B cell (primary cell): ENCODE measurements around the gene RASL10A. TPM values are rescaled to one million over a fixed set of nuclear protein-coding genes. Genes with fewer than 3 reads are reported as not detected.

Experiments
- ATAC-seq: fragments of 200-7000 bp; cut with Tn5 transposase; one replicate; pipeline ENCODE4 v1.10.0; 2021; ENCODE audit warnings: low read depth, mild to moderate bottlenecking, moderate number of reproducible peaks, moderate library complexity
- CTCF ChIA-PET: fragments of 350-600 bp; sonication (Branson Sonifier 250); formaldehyde crosslinking; loops from one replicate; lab custom pipeline; 2021; ENCODE audit warnings: antibody characterized with exemption, inconsistent platforms; lab: Charles Lee
- POLR2A ChIA-PET: fragments of 350-600 bp; sonication (Branson Sonifier 250); formaldehyde crosslinking; loops from one replicate; lab custom pipeline; 2021; ENCODE audit warnings: antibody characterized with exemption; lab: Charles Lee
- DNase-seq: peaks from one replicate; pipeline ENCODE4 v3.0.0; 2013
- H2AFZ ChIP-seq: 2 replicates; pipeline ENCODE4 v1.6.1; 2012; ENCODE audit warnings: mild to moderate bottlenecking, low read depth, low read length; ENCODE audit not compliant: insufficient read depth, poor library complexity, severe bottlenecking
- H3K27ac ChIP-seq, 2 donors: 1 replicate in 1 of 2; 2 replicates in 1 of 2; pipeline ENCODE4 v1.5.1; 2012 to 2013; ENCODE audit warnings: low read length in 2 of 2, mild to moderate bottlenecking in 2 of 2, moderate library complexity in 1 of 2
- H3K27me3 ChIP-seq, 4 experiments: fragments of 200-600 bp in 1 of 4; sonication (generic) in 1 of 4; replicated peaks in 1 of 4; 1 replicate in 2 of 4; 2 replicates in 2 of 4; pipeline versions ENCODE4 v1.6.1 to v1.7.0; 2013 to 2016; ENCODE audit warnings: low read length in 3 of 4, mild to moderate bottlenecking in 2 of 4, mixed read lengths in 1 of 4, moderate library complexity in 1 of 4; ENCODE audit not compliant: insufficient read depth in 4 of 4, control insufficient read depth in 3 of 4; ENCODE audit errors: control extremely low read depth in 1 of 4
- H3K36me3 ChIP-seq, 2 experiments: replicated peaks in 1 of 2; 1 replicate in 1 of 2; 2 replicates in 1 of 2; pipeline versions ENCODE4 v1.6.1 to v1.7.1; 2013; ENCODE audit warnings: low read length in 1 of 2; ENCODE audit not compliant: insufficient read depth in 2 of 2, control insufficient read depth in 1 of 2; ENCODE audit errors: control extremely low read depth in 1 of 2, extremely low read depth in 1 of 2
- H3K4me1 ChIP-seq, 2 donors: fragments of 200-600 bp in 1 of 2; sonication (generic) in 1 of 2; 1 replicate in 1 of 2; 2 replicates in 1 of 2; pipeline versions ENCODE4 v1.5.1 to v1.6.1; 2013 to 2017; ENCODE audit warnings: low read length in 2 of 2; ENCODE audit not compliant: control insufficient read depth in 2 of 2, insufficient read depth in 2 of 2
- H3K4me2 ChIP-seq: replicated peaks from 2 replicates; pipeline ENCODE3; 2012; ENCODE audit warnings: mild to moderate bottlenecking, low read depth, low read length; ENCODE audit not compliant: poor library complexity, severe bottlenecking
- H3K4me3 ChIP-seq, 5 experiments: fragments of 200-600 bp in 1 of 5; sonication (generic) in 1 of 5; 1 replicate in 3 of 5; 2 replicates in 2 of 5; pipeline versions ENCODE4 v1.5.1 to v1.7.0; 2011 to 2016; ENCODE audit warnings: low read length in 4 of 5, mild to moderate bottlenecking in 4 of 5, low read depth in 2 of 5, control low read depth in 1 of 5, moderate library complexity in 1 of 5; ENCODE audit not compliant: insufficient read depth in 1 of 5; ENCODE audit errors: control extremely low read depth in 1 of 5, extremely low read depth in 1 of 5
- H3K79me2 ChIP-seq: fragments of 200-600 bp; sonication (generic); one replicate; pipeline ENCODE4 v1.6.0; 2016; ENCODE audit warnings: low read length; ENCODE audit not compliant: control insufficient read depth, insufficient read depth
- H3K9ac ChIP-seq: fragments of 200-600 bp; sonication (generic); 2 replicates; pipeline ENCODE4 v1.6.1; 2017; ENCODE audit warnings: mild to moderate bottlenecking, low read length, moderate library complexity
- H3K9me3 ChIP-seq, 3 donors: one replicate each; pipeline versions ENCODE4 v1.6.1 to v1.7.1; 2013; ENCODE audit warnings: low read length in 2 of 3; ENCODE audit not compliant: control insufficient read depth in 2 of 3, insufficient read depth in 1 of 3; ENCODE audit errors: control extremely low read depth in 1 of 3
- H4K20me1 ChIP-seq: 2 replicates; pipeline ENCODE4 v1.6.0; 2012; ENCODE audit warnings: mild to moderate bottlenecking, low read length; ENCODE audit not compliant: insufficient read depth, control insufficient read depth, poor library complexity, severe bottlenecking
- H3K27ac Mint-ChIP-seq: one replicate; pipeline ENCODE4 v1.8.0; 2021; ENCODE audit warnings: mixed read lengths
- H3K27me3 Mint-ChIP-seq: one replicate; pipeline ENCODE4 v1.8.0; 2021; ENCODE audit warnings: mixed read lengths
- H3K4me1 Mint-ChIP-seq: one replicate; pipeline ENCODE4 v1.8.0; 2021; ENCODE audit warnings: mixed read lengths
- H3K4me3 Mint-ChIP-seq: one replicate; pipeline ENCODE4 v1.8.0; 2021; ENCODE audit warnings: mixed read lengths
- H3K9me3 Mint-ChIP-seq: one replicate; pipeline ENCODE4 v1.8.0; 2022; ENCODE audit warnings: mixed read lengths; ENCODE audit not compliant: insufficient read depth
- CTCF ChIP-seq: fragments of 200-600 bp; IDR thresholded peaks from one replicate; pipeline ENCODE4 v1.8.0; 2022; ENCODE audit warnings: antibody characterized with exemption, mild to moderate bottlenecking
- EZH2 ChIP-seq: IDR thresholded peaks from 2 replicates; pipeline ENCODE4 v1.6.1; 2012; ENCODE audit warnings: borderline replicate concordance, low read depth, mild to moderate bottlenecking, moderate library complexity, low read length; ENCODE audit not compliant: insufficient read depth, poor library complexity, severe bottlenecking
- WGBS: methylation state at CpG from one replicate; pipeline ENCODE4 v1.1.5; 2013; ENCODE audit warnings: missing lambda C conversion rate; ENCODE audit not compliant: insufficient coverage; 5-methylcytosine and 5-hydroxymethylcytosine counted together
- intact Hi-C: fragments of 100-400 bp; cut with micrococcal nuclease; formaldehyde crosslinking; loops from one replicate; pipeline ENCODE4 v1.10.0; 2022
- polyA plus RNA-seq: library from polyadenylated mRNA; depleted of rRNA; stranded (reverse); fragments of >200 nt; gene quantifications from 2 replicates; pipeline ENCODE4 v1.2.3, GENCODE V29; 2012
- total RNA-seq, 2 donors: library from RNA; stranded (reverse); fragments of 120-200 nt in 1 of 2; gene quantifications; 1 replicate in 1 of 2; 2 replicates in 1 of 2; pipeline versions ENCODE4 v1.2.3 to v1.2.4, GENCODE V29; 2013 to 2022

RASL10A gene
- total and polyA plus RNA-seq, 2 donors (not counting 1 experiment from before 2014, with no cell fraction given): 2.8 to 4.7 TPM

GRCh38 chr22:29265305-29265704 is 50.2 kb downstream of the RASL10A start:
- TF ChIP-seq CTCF (no peak), EZH2 (no peak)
- POLR2A ChIA-PET: no interaction called here
- WGBS: 98% methylated on average over 5 of the region's 7 CpGs
- Mint-ChIP-seq H3K4me3 (no peak overlapping the region), H3K9me3 (no peaks in the 10 kb centered on the region), H3K27me3 (no peaks in the 10 kb centered on the region), H3K27ac (no peak overlapping the region), H3K4me1 (peaks cover 25% of the 10 kb centered on the region)
- H4K20me1 ChIP-seq: peaks cover 21% of the 10 kb centered on the region
- intact Hi-C loops: loop anchor here (5.0 kb wide), 4 partner anchors 122 to 617 kb away; partner anchors contain the start of genes AP1B1, MTMR3, NF2 and UQCR10
- CTCF ChIA-PET: no interaction called here
- H3K79me2 ChIP-seq: peaks cover 39% of the 10 kb centered on the region
- H3K9me3 ChIP-seq: no peaks in the 10 kb centered on the region
- DNase-seq: no peak
- H3K4me2 ChIP-seq: no peak overlapping the region
- no peak overlapping the region for H3K4me3 ChIP-seq
- peaks cover 0 to 4% of the 10 kb centered on the region in 2 experiments for H3K36me3 ChIP-seq
- H3K4me1 ChIP-seq: peaks cover 20 to 28% of the 10 kb centered on the region in 2 donors
- H3K27ac ChIP-seq: no peak overlapping the region
- ATAC-seq: no peak
- no peak overlapping the region for H3K9ac ChIP-seq
- no peaks in the 10 kb centered on the region for H3K27me3 ChIP-seq
- no peak overlapping the region for H2AFZ ChIP-seq

GRCh38 chr22:29263791-29264276 is 51.7 kb downstream of the RASL10A start:
- Histone ChIP-seq H3K27me3 (no peaks in the 10 kb centered on the region), H3K79me2 (peaks cover 25% of the 10 kb centered on the region), H3K9ac (no peak overlapping the region), H3K36me3 (no peaks in the 10 kb centered on the region), H3K4me1 (peaks cover 9 to 13% of the 10 kb centered on the region in 2 donors), H3K27ac (no peak overlapping the region), H4K20me1 (peaks cover 7% of the 10 kb centered on the region), H3K9me3 (no peaks in the 10 kb centered on the region), H3K4me2 (no peak overlapping the region), H2AFZ (no peak overlapping the region), H3K4me3 (no peak overlapping the region)
- Mint-ChIP-seq H3K27me3 (no peaks in the 10 kb centered on the region), H3K27ac (no peak overlapping the region), H3K9me3 (no peaks in the 10 kb centered on the region), H3K4me1 (peaks cover 11% of the 10 kb centered on the region), H3K4me3 (no peak overlapping the region)
- 94% methylated on average over 14 of the region's 14 CpGs for WGBS
- CTCF ChIA-PET: interaction anchor here (0.6 kb wide), 1 partner anchor 169 kb away, joined by 3 read pairs; no protein-coding TSS in a partner anchor
- DNase-seq (no peak), ATAC-seq (no peak)
- TF ChIP-seq CTCF (no peak), EZH2 (no peak)
- intact Hi-C loops: no loop called here
- POLR2A ChIA-PET: no interaction called here
